Stimulated activated CD4-positive, alpha-beta T cell treated with anti-CD3 and anti-CD28 coated beads, Interleukin-4, amount 100 ng/mL, for 4 hours (primary cell): Measurements from ENCODE around the gene SRP68.
A peak's percentile ranks its signal among the peaks of the same experiment; 100 is the strongest.

ENCODE experiments used
- DNase-seq, 2 experiments: peaks; one replicate each; pipeline ENCODE4 v3.0.0-alpha.2; 2020

Gene SRP68

DNA sequence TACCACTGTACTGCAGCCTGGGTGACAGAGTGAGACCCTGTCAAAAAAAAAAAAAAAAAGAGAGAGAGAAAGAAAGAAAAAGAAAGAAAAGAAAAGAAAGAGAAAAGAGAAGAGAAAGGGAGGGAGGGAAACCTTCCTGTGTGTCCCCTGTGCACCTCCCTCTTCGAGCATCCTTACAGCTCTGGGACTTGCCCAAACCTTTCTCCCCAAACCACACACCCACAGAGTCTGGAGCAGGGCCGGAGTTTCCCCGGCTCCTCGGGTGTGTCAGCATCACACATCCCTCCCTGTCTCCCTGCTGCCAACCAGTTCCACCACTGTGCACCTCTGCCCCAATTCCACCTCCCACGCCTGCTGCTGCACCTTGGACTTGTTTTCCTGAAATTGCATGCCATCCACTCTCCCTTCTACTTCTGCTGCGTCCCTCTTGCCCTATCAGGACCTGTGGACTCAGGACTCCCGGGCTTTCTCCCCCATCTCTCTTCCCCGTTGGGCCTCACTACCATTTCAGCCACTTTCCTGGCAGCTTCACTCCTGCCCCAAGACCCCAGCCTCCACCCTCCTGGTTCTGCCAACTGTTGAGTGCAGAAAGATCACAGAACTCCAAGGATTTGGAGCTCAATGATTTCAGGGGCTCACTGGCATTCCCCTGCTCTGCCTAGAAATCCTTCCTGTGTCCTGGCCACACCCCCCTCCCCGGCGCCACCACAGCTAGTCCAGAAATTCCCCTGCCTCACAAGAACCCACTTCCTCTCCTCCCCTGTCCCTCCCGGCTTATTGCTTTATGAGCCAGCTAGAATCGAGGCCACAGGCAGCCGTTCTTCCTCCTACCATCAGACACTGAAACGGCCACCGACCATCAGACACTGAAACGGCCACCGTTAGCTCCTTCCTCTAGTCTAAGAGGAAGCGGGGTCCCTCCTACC lies 75.4 kb downstream of the SRP68 start:
- peak; percentile 11 to 33 for DNase-seq

GRCh38 chr17:75995385-75995925 lies 76.9 kb downstream of the SRP68 start:
- DNase-seq, result no peak

DNA sequence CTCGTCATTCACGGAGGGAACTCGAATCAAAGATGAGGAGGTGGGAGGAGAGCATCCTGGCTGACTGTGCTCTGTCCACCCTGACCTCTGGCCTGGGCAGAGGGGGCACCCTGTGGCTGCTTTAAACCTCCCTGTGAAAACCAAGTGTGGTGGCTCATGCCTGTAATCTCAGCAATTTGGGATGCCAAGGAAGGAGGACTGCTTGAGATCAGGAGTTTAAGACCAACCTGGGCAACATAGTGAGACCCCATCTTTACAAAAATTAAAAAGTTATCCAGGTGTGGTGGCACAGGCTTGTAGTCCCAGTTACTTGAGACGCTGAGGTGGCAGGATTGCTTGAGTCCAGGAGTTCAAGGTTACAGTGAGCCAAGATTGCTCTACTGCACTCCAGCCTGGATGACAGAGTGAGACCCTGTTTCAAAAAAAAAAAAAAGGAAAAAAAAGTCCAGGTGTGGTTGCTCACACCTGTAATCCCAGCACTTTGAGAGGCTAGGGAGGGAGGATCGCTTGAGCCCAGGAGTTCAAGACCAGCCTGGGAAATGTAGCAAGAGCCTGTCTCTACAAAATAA lies 77.4 kb downstream of the SRP68 start:
- DNase-seq, result no peak

- DNase-seq, result no peak
Measured at GRCh38 chr17:75991396-75991795, 80.9 kb downstream of the SRP68 start.
